SK-N-SH (cell line): ENCODE data around the gene ACACB. TPM values are rescaled to one million over a fixed set of nuclear protein-coding genes. Genes with fewer than 3 reads are reported as not detected.

Experiments used
- CTCF ChIA-PET: fragments of 300-600, 350-600 bp; formaldehyde crosslinking; extraction: SDS; loops from one replicate; lab custom pipeline; 2021; lab: Yijun Ruan, JAX
- POLR2A ChIA-PET: fragments of 350-600 bp; sonication (Branson Sonifier 250); formaldehyde crosslinking; extraction: SDS; loops from one replicate; lab custom pipeline; 2020; ENCODE audit warnings: antibody characterized with exemption, inconsistent platforms; lab: Yijun Ruan, JAX
- DNase-seq: peaks from one replicate; pipeline ENCODE4 v3.0.0; 2012
- H2AFZ ChIP-seq: fragments of 200-600 bp; sonication (generic); 2 replicates; pipeline ENCODE4 v1.8.1; 2016; ENCODE audit warnings: antibody characterized with exemption, mild to moderate bottlenecking, low read depth
- H3F3A ChIP-seq: fragments of 200-600 bp; sonication (generic); replicated peaks from 2 replicates; pipeline ENCODE3; 2016; ENCODE audit warnings: antibody characterized with exemption, mild to moderate bottlenecking; ENCODE audit not compliant: insufficient read depth
- H3K27ac ChIP-seq, 2 experiments: fragments of 200-500 bp in 1 of 2; fragments of 200-600 bp in 1 of 2; sonication (Bioruptor generic) in 1 of 2; sonication (generic), shearing (Covaris generic) in 1 of 2; 2 replicates each; pipeline versions ENCODE4 v1.5.1 to v1.6.1; 2014 to 2016; ENCODE audit warnings: low read depth in 2 of 2, inconsistent platforms in 1 of 2, low read length in 1 of 2, mild to moderate bottlenecking in 1 of 2, mixed read lengths in 1 of 2
- H3K27me3 ChIP-seq: fragments of 200-600 bp; sonication (generic), shearing (Covaris generic); 2 replicates; pipeline ENCODE4 v1.6.1; 2016; ENCODE audit warnings: mixed run types; ENCODE audit not compliant: insufficient read depth
- H3K36me3 ChIP-seq, 2 experiments: fragments of 200-500 bp in 1 of 2; fragments of 200-600 bp in 1 of 2; sonication (Bioruptor generic) in 1 of 2; sonication (generic) in 1 of 2; replicated peaks in 1 of 2; 2 replicates each; pipeline versions ENCODE3 to v1.5.1; 2014 to 2016; ENCODE audit warnings: low read length in 1 of 2, mild to moderate bottlenecking in 1 of 2; ENCODE audit not compliant: insufficient read depth in 2 of 2, control insufficient read depth in 1 of 2
- H3K4me1 ChIP-seq, 2 experiments: fragments of 200-500 bp in 1 of 2; fragments of 200-600 bp in 1 of 2; sonication (Bioruptor generic) in 1 of 2; sonication (generic), shearing (Covaris generic) in 1 of 2; 2 replicates each; pipeline versions ENCODE4 v1.5.1 to v1.6.1; 2014 to 2016; ENCODE audit warnings: low read depth in 1 of 2, low read length in 1 of 2, mixed run types in 1 of 2; ENCODE audit not compliant: insufficient read depth in 2 of 2, control insufficient read depth in 1 of 2
- H3K4me2 ChIP-seq: fragments of 200-600 bp; sonication (generic), shearing (Covaris generic); 2 replicates; pipeline ENCODE4 v1.6.1; 2017; ENCODE audit warnings: mixed run types
- H3K4me3 ChIP-seq, 2 experiments: fragments of 200-500 bp in 1 of 2; fragments of 200-600 bp in 1 of 2; sonication (Bioruptor generic) in 1 of 2; sonication (generic), shearing (Covaris generic) in 1 of 2; 2 replicates each; pipeline versions ENCODE4 v1.5.1 to v1.8.1; 2014 to 2016; ENCODE audit warnings: low read depth in 2 of 2, inconsistent platforms in 1 of 2, low read length in 1 of 2, mild to moderate bottlenecking in 1 of 2, mixed read lengths in 1 of 2, moderate library complexity in 1 of 2
- H3K79me2 ChIP-seq: fragments of 200-600 bp; sonication (generic); 2 replicates; pipeline ENCODE4 v1.8.1; 2017; ENCODE audit warnings: mild to moderate bottlenecking; ENCODE audit not compliant: insufficient read depth
- H3K9ac ChIP-seq: fragments of 200-600 bp; sonication (generic); 2 replicates; pipeline ENCODE4 v1.6.1; 2017; ENCODE audit warnings: mixed run types
- H3K9me2 ChIP-seq: fragments of 200-600 bp; sonication (generic); 2 replicates; pipeline ENCODE4 v1.6.1; 2017; ENCODE audit warnings: mixed run types
- H3K9me3 ChIP-seq: fragments of 200-600 bp; sonication (generic); 2 replicates; pipeline ENCODE4 v1.6.1; 2017; ENCODE audit warnings: mixed run types, mild to moderate bottlenecking, moderate library complexity
- H4K20me1 ChIP-seq: fragments of 200-600 bp; sonication (generic); 2 replicates; pipeline ENCODE4 v1.6.1; 2017; ENCODE audit warnings: mild to moderate bottlenecking, mixed run types; ENCODE audit not compliant: insufficient read depth
- CTCF ChIP-seq: fragments of 200-600 bp; sonication (generic); IDR thresholded peaks from 2 replicates; pipeline ENCODE4 v1.6.1; 2017; ENCODE audit warnings: antibody characterized with exemption, mild to moderate bottlenecking, moderate library complexity
- EP300 ChIP-seq, 2 experiments: IDR thresholded peaks; 2 replicates each; pipeline versions ENCODE4 v1.4.0 to v1.6.1; 2012; ENCODE audit warnings: borderline replicate concordance in 1 of 2, low read depth in 1 of 2, low read length in 1 of 2
- EZH2phosphoT487 ChIP-seq: fragments of 200-600 bp; sonication (generic); IDR thresholded peaks from 2 replicates; pipeline ENCODE4 v1.6.1; 2017; ENCODE audit warnings: low read depth, mixed run types, mild to moderate bottlenecking, antibody characterized with exemption, moderate library complexity, borderline replicate concordance
- FOXM1 ChIP-seq: IDR thresholded peaks from 2 replicates; pipeline ENCODE4 v1.4.0; 2012; ENCODE audit warnings: low read depth, mild to moderate bottlenecking
- GATA2 ChIP-seq: sonication (generic); formaldehyde crosslinking; IDR thresholded peaks from 2 replicates; pipeline ENCODE4 v1.5.0; 2020; ENCODE audit warnings: mild to moderate bottlenecking, missing genetic modification reagents
- MXI1 ChIP-seq: IDR thresholded peaks from 2 replicates; pipeline ENCODE4 v1.6.1; 2012; ENCODE audit warnings: mild to moderate bottlenecking, low read depth, low read length, improper control_type of control experiment
- NFIC ChIP-seq: IDR thresholded peaks from 2 replicates; pipeline ENCODE4 v1.4.0; 2012; ENCODE audit warnings: borderline replicate concordance
- NRF1 ChIP-seq: IDR thresholded peaks from 2 replicates; pipeline ENCODE4 v1.6.1; 2012; ENCODE audit warnings: low read depth, mild to moderate bottlenecking, low read length
- PBX3 ChIP-seq: IDR thresholded peaks from 2 replicates; pipeline ENCODE4; 2012
- REST ChIP-seq: IDR thresholded peaks from 2 replicates; pipeline ENCODE4 v1.6.1; 2012; ENCODE audit warnings: mild to moderate bottlenecking, low read depth, low read length, moderate library complexity
- RXRA ChIP-seq: IDR thresholded peaks from 2 replicates; pipeline ENCODE4 v1.4.0; 2012; ENCODE audit warnings: low read depth, mild to moderate bottlenecking, borderline replicate concordance
- SIN3A ChIP-seq: IDR thresholded peaks from 2 replicates; pipeline ENCODE4 v1.6.1; 2012; ENCODE audit warnings: low read depth, mild to moderate bottlenecking, low read length, moderate library complexity, borderline replicate concordance
- TAF1 ChIP-seq: IDR thresholded peaks from 2 replicates; pipeline ENCODE4 v1.6.1; 2012; ENCODE audit warnings: low read depth, mild to moderate bottlenecking, low read length, moderate library complexity, borderline replicate concordance
- USF1 ChIP-seq: IDR thresholded peaks from 2 replicates; pipeline ENCODE4 v1.4.0; 2012; ENCODE audit warnings: low read depth, borderline replicate concordance
- USF2 ChIP-seq: fragments of 150-350 bp; IDR thresholded peaks from 2 replicates; pipeline ENCODE4 v1.6.1; 2017; ENCODE audit warnings: antibody characterized with exemption, low read length, low read depth, borderline replicate concordance
- YY1 ChIP-seq: IDR thresholded peaks from 2 replicates; pipeline ENCODE4 v1.4.0; 2012; ENCODE audit warnings: low read depth, mild to moderate bottlenecking
- WGBS: methylation state at CpG from one replicate; pipeline ENCODE4 v1.1.6; 2017; ENCODE audit warnings: low lambda C conversion rate; 5-methylcytosine and 5-hydroxymethylcytosine counted together
- polyA plus RNA-seq, 3 experiments: library from polyadenylated mRNA; depleted of rRNA; stranded (reverse); fragments of >200 nt; gene quantifications; 2 replicates each; pipeline ENCODE4 v1.2.3, GENCODE V29; 2012

ACACB gene
- polyA plus RNA-seq, 1 of the 3 experiments (the other 2 are of a cell fraction) = 6.1 TPM

GRCh38 chr12:109109746-109110350 lies 6.5 kb upstream of the ACACB start:
- no peak for TF ChIP-seq GATA2
- TF ChIP-seq NFIC = no peak
- TF ChIP-seq SIN3A = no peak
- TF ChIP-seq EZH2phosphoT487 = no peak
- Histone ChIP-seq H3K4me1 (peaks cover 9% of the 10 kb centered on the region in 2 experiments), H3F3A (peaks cover 28% of the 10 kb centered on the region), H3K79me2 (no peaks in the 10 kb centered on the region), H4K20me1 (no peaks in the 10 kb centered on the region), H2AFZ (no peak overlapping the region), H3K4me3 (no peak overlapping the region), H3K27ac (peak overlapping the region; percentile 95 to 97; a peak in 3 of 4 replicates), H3K4me2 (no peak overlapping the region), H3K9me3 (no peaks in the 10 kb centered on the region), H3K9ac (no peak overlapping the region), H3K9me2 (no peaks in the 10 kb centered on the region), H3K36me3 (peaks cover 22 to 24% of the 10 kb centered on the region in 2 experiments), H3K27me3 (no peaks in the 10 kb centered on the region)
- ChIA-PET POLR2A (no interaction called here), CTCF (interaction anchor here (1.6 to 9.1 kb wide), 2 partner anchors 275 to 281 kb away, joined by 3 to 86 read pairs; no protein-coding TSS in a partner anchor)
- WGBS = 88% methylated on average over 6 of the region's 6 CpGs
- DNase-seq = no peak

- DNase-seq = peak; percentile 91
- Histone ChIP-seq H3K79me2 (no peaks in the 10 kb centered on the region), H3K4me2 (peak overlapping the region; percentile 88), H3K36me3 (peaks cover 15 to 17% of the 10 kb centered on the region in 2 experiments), H4K20me1 (no peaks in the 10 kb centered on the region), H3K9me2 (no peaks in the 10 kb centered on the region), H3K9ac (peak overlapping the region; percentile 84), H3K27ac (peak overlapping the region; percentile 95 to 97), H3K4me3 (peak overlapping the region; percentile 58 to 80), H2AFZ (peak overlapping the region; percentile 90), H3F3A (peaks cover 28% of the 10 kb centered on the region), H3K4me1 (peaks cover 9 to 18% of the 10 kb centered on the region in 2 experiments), H3K9me3 (no peaks in the 10 kb centered on the region), H3K27me3 (no peaks in the 10 kb centered on the region)
- ChIA-PET POLR2A (interaction anchor here (1.3 to 1.4 kb wide), 2 partner anchors 15 to 43 kb away, joined by 3 to 4 read pairs; no protein-coding TSS in a partner anchor), CTCF (interaction anchor here (0.6 to 9.1 kb wide), 19 partner anchors 9 to 307 kb away, joined by 3 to 86 read pairs (median 7); partner anchors contain the start of genes ALKBH2 and UNG)
- under 1% methylated on average over 21 of the region's 28 CpGs for WGBS
- TF ChIP-seq TAF1 = 0 out of 2 replicates have a peak, but pooled peaks have one; percentile 24
- TF ChIP-seq EP300 (IDR thresholded peaks at IDR 0.05; ENCODE audit: borderline replicate concordance in 1 of 2, low read depth in 1 of 2, low read length in 1 of 2) = peak; percentile 12 to 19; a peak in 1 of 4 replicates
- peak; percentile 33; the same call in 1 of the 2 replicates for TF ChIP-seq PBX3
- TF ChIP-seq FOXM1 = no peak
- TF ChIP-seq SIN3A = peak; percentile 69; the same call in 1 of the 2 replicates
- peak; percentile 84 for TF ChIP-seq MXI1
- no peak for TF ChIP-seq REST
- TF ChIP-seq USF1 = no peak
- TF ChIP-seq NRF1 = no peak
- peak; percentile 42; the same call in 1 of the 2 replicates for TF ChIP-seq YY1
- no peak for TF ChIP-seq CTCF
- TF ChIP-seq EZH2phosphoT487 = no peak
- TF ChIP-seq USF2 = no peak
- no peak for TF ChIP-seq RXRA
Measured at GRCh38 chr12:109110988-109111495, 5.3 kb upstream of the ACACB start.
